ENCODE results near the gene PGA3.
"Not testable (repeated sequence)": the region's sequence is repeated elsewhere in the genome, so short reads cannot be mapped to it uniquely, and the experiment has no call there.

Gene PGA3

DNA sequence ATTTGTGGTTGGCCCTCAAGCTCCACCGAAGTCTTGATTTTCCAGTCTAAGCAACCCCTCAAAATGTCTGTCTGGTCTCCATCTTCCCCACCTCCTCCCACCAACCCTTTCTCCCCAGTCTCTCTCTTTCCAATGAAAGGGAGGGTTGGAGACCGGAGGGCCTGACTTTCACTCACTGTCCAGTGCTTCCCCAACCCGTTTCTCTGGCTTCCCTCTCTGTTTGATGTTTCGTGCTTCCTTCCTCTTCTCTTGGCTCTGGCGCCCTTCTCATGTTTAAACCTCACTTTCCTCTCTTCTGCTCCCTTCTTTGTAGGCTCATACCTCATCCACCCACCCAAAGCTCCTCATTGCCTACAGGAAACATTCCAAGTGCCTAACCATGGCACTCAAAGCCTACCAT, 31.0 kb upstream of the PGA3 start:
- no peak for DNase-seq

DNA sequence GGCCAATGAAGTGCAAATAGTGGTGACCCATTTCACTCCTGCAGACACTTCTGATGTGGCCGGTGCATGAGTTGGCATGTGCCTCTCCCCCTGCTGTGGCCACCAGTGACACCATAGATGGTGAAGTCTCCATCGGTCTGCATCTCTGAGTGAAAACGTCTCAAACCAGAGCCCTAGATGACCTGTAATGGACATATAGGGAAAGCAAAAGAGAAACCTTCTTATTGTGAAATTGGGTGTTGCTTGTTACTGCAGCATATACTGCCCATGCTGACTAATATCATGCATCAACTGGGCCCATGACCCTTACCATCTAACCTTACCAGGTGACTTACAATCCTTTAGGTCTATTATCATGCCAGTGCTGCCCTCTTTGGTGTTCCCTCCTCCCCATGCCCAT, 30.4 kb upstream of the PGA3 start:
- DNase-seq: no peak

DNA sequence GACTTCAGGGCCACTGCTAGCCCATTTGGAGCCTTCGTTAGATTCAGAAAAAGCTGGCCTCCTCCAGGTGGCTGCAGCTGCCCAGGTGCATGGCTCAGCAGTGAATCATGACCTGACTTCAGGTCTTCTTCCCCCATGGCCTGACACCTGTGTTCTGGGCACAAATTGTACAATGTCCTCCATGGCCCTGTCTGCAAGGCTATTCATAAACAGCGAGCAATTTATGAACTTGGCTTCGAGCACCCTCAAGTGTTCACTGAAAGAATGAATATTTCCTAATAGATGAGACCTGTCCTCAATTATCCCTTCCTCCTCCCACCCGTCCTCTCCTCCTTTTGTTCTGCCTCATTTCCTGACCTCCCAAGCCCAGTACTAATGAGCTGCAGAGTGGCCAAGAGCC, 29.9 kb upstream of the PGA3 start:
- no peak for DNase-seq

DNA sequence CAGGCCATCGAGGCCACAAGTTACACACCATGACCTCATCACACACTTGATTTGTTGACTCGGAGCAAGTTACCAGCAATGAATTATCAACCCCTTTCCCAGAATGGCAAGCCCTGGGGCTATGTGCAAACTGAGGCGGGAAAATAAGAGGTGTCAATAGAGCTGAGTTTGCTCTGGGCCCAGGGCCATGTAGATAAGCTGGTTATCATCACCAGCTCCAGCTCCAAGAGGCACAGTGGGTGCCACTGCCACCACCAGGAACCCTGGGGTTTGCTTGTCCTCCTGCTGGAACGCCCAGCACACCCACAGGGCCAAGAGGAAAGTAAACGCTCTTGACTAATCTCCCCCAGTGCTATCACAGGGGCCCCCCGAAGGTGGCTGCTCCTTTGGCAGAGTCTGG, 29.0 kb upstream of the PGA3 start:
- no peak for DNase-seq

DNA sequence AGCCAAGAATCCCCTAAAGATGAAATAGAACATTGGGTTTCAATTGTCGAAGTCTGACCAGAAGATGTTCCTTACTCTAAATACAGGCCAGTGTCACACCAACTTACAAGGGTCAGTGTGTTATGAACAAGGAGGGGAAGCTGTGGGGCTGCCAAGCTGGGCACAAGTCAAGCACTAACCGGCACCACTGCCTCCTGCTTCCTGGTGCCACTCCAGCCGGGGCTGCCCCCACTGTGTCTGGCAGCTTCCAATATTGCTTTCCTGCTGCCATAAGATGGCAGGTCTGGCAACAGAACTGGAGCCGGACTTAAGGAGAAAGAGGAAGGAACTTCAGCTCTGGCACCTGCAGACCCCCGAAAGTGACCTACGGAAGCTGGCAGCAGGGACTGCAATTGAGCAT, 28.4 kb upstream of the PGA3 start:
- DNase-seq: no peak

DNA sequence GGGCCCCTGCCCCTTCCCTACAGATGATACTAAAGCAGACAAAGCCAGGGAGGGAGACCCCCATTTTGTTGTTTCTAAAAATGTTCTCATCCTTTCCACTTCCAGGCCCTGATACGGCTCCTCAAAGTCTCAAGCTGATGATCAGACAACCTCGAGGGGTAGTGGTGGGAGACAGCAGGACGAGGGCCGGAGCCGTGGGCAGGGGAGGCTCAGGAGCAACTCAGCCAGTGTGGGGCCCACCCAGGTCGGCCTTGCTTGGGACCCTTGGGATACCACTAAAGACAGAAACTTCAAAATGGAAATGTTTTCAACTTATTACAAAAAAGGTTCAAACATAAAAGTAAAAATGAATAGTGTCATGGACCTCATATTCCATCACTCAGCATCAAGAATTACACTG, 26.9 kb upstream of the PGA3 start:
- DNase-seq: no peak

DNA sequence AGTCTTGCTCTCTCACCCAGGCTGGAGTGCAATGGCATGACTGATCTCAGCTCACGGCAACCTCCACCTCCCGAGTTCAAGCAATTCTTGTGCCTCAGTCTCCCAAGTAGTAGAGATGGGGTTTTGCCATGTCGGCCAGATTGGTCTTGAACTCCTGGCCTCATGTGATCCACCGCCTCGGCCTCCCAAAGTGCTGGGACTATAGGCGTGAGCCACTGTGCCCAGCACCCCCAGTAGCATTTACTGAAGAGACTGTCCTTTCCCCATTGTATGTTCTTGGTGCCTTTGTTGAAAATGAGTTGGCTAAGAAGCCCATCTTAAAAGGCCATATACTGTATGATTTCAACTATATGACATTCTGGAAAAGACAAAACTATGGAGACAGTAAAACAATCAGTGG, 23.1 kb upstream of the PGA3 start:
- DNase-seq: not testable (repeated sequence)

DNA sequence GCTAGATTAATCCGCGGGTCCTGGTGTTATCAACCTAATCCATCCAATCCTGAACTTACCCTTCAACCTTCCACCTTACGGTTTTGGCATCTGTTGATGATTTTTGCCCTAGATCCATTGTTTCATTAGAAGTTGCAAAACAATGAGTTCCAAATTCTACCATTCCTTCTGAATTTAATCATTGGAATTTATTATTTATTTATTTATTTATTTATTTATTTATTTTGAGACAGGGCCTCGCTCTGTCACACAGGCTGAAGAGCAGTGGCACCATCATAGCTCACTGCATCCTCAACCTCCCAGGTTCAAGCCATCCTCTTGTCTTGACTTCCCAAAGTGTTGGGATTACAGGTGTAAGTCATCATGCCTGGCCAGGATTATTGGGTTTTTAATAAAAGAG, 21.8 kb upstream of the PGA3 start:
- no peak for DNase-seq

DNA sequence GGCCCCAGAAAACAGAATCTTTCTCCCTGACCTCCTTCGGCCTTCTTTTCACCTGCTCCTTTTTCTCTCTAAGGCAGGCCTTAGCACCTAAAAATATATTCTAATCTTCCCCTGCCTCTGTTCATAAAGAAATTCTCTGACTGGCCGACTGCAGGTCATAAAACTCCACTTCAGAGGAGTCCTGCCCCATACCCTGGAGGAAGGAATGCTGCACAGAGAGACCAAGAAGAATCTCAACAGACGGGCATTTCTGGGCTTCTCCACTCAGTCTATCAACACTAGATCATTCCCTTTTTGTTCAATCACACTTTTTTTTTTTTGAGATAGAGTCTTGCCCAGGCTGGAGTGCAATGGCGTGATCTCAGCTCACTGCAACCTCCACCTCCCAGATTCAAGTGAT, 19.7 kb upstream of the PGA3 start:
- DNase-seq: no peak

DNA sequence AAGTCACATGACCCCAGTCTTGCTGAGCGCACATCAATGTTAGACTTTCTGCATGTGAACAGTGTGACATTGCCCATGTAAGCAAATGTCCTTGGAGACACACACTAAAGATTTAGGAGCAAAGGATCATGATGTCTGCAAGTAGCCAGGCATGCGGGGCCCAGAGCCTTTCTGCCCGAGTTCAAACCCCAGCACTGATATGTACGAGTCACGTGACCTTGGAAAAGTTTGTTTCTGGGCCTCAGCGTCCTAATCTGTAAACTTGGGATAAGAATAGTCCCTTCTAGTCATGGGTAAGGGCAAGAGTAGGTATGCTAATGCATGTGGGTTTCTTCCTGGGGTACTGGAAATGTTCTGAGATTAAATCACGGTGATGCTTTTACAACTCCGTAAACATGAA, 16.8 kb upstream of the PGA3 start:
- DNase-seq: no peak

DNA sequence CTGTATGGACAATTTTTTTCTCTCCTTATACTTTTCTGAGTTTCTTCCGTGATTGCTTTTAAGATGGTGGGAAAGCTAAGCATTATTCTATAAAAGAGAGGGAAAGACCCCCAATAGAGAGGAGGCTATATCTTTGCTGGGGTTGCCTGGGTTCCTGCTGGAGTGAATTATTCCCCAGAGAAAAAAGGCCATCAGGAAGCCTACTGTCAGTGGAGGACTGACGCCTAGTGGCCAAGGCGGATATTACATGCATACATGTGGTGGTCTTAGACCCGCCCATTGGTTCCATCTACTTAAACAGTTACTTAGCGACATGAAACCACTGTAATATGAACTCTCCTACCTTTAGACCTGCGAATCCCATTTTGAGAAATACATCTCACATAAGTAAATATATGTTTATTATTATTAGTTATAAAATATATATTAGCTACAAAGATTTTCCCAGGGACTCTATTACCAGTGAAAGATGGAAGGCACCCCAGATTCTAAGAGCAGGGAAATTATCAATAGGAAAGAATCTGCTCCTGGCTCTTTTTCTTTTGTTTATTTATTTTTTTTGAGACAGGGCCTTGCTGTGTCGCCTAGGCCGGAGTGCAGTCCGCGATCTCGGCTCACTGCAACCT, 15.7 kb upstream of the PGA3 start:
- peak; percentile 32 to 82 for DNase-seq

DNA sequence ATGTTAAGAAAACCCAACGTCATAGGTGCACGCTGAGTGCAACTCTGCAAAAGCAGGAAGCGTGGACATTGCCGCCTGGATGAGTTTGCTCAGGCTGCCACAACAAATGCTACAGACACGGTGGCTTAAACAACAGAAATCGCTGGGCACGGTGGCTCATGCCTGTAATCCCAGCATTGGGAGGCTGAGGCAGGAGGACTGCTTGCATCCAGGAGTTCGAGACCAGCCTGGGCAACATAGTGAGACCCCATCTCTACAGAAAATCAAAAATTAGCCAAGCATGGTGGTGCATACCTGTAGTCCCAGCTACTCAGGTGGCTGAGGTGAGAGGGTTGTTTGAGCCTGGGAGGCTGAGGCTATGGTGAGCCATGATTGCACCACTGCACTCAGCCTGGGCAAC, 13.4 kb upstream of the PGA3 start:
- DNase-seq: no peak

DNA sequence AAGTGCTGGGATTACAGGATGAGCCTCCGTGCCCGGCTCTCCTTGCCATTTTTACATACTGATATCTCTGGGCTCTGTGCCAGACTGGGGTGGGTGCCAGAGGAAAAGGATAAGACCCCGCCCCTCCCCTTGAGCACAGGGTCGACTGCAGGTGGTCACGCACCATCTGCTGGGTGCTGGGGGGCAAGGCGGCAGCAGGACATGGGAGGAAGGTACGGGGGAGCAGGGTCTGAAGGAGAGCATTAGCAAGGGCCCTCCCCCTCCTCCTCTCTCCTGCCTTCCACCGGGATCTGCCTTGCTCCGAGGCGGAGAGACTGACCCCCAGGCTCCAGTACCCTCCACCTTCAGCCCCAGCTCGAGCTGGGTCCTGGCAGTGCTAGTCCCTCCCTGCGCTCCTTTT, 9.7 kb upstream of the PGA3 start:
- no peak for DNase-seq

DNA sequence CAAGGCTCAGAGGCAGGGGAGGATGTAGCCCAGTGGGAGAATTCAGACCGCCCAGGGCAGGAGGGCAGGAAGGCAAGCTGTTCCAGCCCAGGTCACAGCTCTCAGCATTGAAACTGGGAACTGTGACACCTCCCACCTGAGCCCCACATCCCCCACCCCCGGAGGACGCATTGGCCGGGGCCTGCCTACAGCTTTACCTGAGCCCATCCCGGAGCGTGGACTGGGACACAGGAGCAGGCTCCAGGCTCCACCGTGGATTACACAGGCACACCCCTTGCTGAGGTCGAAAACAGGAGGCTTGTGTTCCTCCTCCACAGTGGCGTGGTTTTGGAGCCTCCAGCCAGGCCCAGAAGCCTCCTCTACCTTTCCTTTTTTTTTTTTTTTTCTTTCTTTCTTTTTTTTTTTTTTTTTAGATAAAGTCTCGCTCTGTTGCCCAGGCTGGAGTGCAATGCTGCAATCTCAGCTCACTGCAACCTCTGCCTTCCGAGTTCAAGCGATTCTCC, 9.1 kb upstream of the PGA3 start:
- DNase-seq: no peak

DNA sequence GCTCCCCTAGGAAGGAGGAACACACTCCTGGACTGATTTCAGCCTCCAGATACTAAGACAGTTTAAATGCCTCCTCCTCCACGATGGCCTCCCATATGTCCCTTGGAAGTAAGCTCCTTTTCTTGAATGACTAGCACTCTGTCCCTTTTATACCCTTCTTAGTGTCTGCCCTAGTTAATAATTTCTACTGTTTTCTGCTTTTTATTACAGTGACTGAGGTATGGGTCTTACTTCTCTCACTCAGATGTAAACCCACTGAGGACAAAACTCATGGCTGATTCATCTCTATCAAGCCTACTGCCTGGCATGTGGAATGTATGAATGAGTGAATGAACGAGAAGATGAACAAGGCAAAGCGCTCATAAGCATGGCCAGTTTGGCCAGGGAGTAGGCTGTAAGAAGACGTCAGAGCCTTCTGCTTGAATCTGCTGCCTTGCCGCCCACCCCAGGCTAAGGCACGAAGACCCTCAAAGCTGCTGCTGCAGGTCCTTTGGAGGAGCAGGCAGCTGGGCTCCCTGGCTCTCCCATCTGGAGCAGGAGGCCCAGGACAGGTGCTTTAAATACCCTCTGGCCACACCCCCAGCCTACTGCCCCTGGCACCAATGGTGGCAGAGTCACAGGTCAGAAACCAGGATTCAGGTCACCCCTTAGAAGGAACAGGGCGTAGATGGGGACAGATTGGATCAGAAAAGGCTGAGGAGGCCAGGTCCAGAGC, 8.2 kb upstream of the PGA3 start:
- DNase-seq: no peak

DNA sequence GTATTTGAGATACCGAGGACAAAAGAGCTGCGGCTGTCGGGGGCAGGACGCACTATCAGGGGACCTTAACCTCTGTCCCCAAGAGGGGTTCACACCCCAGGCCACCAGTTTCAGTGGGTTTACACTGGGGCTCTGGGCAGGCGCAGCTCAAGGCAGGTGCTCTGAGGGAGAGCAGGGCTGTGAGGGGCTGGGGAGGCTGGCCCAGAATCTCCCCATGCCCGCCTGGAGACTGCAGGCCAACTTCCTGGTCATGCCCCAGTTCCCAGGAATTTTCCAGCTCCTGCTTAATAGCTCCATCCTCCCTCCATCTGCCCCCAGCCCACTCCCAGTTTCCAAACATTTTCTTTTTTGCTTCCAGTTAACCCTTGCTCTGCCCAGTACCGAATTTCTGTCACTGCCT, 7.6 kb upstream of the PGA3 start:
- DNase-seq: no peak

DNA sequence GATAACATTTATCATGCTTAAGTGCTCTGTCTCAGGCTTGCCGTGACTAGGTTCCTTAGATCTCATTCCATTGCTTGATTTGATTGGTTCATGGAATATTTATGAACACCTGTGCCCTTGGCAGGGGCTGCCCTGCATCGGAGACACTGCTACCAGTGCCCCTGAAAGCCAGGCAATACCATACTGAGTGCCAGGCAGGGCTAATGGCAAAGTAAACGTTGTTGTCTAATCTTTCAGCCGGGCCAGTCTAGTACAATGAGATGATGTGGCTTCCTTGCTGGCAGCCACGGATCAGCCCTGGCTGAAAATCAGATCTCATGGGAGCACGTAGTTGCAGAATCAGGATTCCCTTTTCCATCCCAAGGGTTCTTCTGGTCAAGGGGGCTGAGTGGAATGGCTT, 5.0 kb upstream of the PGA3 start:
- DNase-seq: no peak

DNA sequence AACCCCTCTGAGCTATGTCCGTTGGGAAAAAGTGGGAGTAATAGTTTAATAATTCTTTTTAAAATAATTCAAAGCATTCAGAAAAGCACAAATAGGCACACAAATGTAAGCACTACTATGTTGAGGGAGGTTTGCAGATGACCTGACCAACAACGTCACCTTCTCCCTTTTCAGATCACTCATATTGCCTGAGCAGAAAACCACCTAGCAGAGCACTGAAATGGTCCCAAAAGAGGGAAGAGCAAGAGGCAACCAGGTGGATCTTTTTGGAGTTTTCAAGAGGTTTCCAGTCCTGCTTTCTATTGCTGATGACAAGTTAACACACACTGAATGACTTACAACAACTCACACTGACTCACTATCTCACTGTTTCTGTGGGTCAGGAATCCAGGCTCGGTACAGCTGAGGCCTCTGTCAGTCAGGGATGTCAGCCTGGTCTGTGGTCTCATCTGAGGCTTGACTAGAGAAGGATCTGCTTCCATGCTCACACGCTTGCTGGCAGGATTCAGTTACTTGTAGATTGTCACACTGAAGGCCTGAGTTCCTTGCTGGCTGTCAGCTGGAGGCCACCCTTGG, 4.3 kb upstream of the PGA3 start:
- DNase-seq: no peak

DNA sequence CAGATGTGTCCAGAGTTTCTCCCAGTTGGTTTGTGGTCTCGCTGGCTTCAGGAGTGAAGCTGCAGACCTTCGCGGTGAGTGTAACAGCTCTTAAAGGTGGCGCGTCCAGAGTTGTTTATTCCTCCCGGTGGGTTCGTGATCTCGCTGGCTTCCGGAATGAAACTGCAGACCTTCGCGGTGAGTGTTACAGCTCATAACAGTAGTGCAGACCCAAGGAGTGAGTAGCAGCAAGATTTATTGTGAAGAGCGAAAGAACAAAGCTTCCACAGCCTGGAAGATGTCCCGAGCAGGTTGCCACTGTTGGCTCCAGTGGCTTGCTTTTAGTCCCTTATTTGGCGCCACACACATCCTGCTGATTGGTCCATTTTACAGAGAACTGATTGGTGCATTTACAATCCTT, 1.8 kb upstream of the PGA3 start:
- DNase-seq: no peak

DNA sequence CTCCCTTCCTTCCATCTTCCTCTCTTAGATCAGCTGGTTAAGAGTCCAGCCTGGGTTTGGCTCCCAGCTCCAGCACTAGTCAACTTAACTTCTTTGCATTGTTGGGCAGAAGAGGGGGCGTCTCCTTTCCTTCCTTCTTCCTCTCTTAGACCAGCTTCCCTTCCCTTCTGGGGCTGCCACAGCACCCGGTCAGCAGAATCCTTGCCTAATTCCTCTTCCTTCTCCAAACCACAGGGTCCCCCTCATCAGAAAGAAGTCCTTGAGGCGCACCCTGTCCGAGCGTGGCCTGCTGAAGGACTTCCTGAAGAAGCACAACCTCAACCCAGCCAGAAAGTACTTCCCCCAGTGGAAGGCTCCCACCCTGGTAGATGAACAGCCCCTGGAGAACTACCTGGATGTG, 558 bp downstream of the PGA3 start:
- DNase-seq: not testable (repeated sequence)

DNA sequence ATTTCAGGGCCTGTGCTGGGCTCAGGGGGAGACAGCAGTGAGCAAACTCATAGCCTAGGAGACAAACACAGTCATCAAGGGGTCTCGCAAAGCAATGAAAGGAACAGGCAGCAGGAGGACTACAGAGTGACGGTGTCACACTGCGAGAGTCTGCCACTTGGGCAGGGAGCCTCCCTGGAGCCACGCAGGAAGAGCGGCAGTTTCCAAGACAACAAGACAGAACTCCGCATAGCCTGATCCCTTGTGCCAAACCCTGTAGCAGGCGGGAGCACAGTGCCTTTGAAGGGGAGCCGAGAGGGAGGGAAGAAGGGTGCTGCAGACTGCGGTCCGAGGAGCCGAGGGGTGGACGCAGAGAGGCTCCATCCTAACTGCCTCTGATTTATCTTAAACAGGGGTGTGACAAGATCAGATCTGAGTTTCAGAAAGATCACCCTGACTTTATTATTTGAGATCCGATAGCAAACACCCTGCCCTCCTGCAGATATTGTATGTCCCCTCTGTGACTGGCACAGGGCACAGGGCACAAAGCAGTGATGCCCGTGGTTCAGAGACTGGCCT, 1.3 kb downstream of the PGA3 start:
- not testable (repeated sequence) for DNase-seq

DNA sequence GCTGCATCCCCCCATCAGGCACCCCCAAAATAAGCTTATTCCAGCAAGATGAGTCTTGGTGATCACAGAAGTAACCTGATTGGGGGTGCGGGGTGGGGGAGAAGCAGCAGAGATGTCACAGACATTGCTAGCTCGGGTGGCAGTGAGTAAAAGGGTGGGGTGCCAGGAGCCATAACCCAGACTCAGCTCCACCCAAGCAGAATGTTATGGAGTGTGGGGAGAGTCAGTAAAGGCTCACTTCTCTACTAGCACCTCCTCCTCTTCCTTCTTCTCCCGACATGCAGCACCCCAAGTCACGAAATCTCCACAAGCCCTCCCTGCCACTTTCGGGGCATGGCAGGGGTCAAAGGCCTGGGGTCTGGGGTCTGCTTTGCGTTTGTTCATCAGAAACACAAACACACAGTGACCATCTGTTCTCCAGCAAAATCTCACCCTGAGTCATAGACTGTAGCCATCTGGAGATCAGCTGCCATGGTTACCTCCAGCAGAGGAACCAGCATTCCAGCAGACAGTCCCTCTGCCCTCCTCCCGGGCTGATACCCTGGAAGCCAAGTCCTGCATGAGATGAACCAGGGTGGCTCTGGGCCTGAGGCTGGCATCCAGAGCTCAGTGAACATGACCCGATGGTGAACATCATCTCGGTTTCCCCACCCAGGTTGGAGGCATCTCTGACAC, 4.5 kb downstream of the PGA3 start:
- not testable (repeated sequence) for DNase-seq

DNA sequence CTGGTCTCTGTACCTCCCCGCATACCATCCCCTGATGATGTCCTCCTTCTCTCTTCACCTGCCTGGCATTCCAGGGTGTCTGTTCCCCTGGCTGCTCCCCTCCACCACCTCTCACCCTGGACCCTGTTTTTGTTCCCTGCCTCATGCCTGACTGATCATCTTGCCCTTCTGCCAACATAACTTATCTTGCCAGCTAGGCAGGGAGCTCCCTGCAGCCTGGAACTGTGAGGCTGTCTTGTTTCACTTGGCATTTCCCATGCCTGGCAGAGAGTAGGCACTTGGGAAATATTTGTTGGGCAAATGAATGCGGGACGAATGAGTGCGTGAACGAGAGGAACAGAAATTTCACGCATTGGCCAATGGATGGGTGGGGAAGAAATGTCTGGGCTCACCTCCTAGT, 7.3 kb downstream of the PGA3 start:
- not testable (repeated sequence) for DNase-seq
